HL-60 (cell line): ENCODE data around the gene CMIP.
A peak's percentile ranks its signal among the peaks of the same experiment; 100 is the strongest.

ENCODE experiments used
- DNase-seq, 2 experiments: peaks; one replicate each; pipeline ENCODE4 v3.0.0-alpha.2; 2010 to 2020; ENCODE audit warnings: low read depth in 1 of 2, low spot score in 1 of 2
- H3K27ac ChIP-seq: fragments of 250-450 bp; sonication (Bioruptor Pico); replicated peaks from 2 replicates; pipeline ENCODE4 v1.5.1; 2020; ENCODE audit warnings: mild to moderate bottlenecking, moderate library complexity
- H3K27me3 ChIP-seq: fragments of 250-450 bp; sonication (Bioruptor Pico); 2 replicates; pipeline ENCODE4 v1.5.1; 2021; ENCODE audit warnings: mild to moderate bottlenecking, moderate library complexity; ENCODE audit not compliant: insufficient read depth, poor library complexity, severe bottlenecking
- H3K4me3 ChIP-seq: replicated peaks from 2 replicates; pipeline ENCODE4 v1.5.1; 2011; ENCODE audit warnings: mild to moderate bottlenecking, control low read depth, low read length; ENCODE audit not compliant: insufficient read depth
- CTCF ChIP-seq: IDR thresholded peaks from one replicate; pipeline ENCODE4 v1.5.1; 2011; ENCODE audit warnings: low read length, control low read depth, inconsistent platforms; ENCODE audit not compliant: insufficient read depth
- GABPA ChIP-seq: IDR thresholded peaks from 2 replicates; pipeline ENCODE4 v1.6.1; 2012; ENCODE audit warnings: low read depth
- POLR2AphosphoS5 ChIP-seq: IDR thresholded peaks from 2 replicates; pipeline ENCODE4 v1.6.1; 2012; ENCODE audit warnings: low read depth
- REST ChIP-seq: IDR thresholded peaks from 2 replicates; pipeline ENCODE4 v1.6.1; 2012; ENCODE audit warnings: low read depth; ENCODE audit not compliant: insufficient replicate concordance
- SPI1 ChIP-seq: IDR thresholded peaks from 2 replicates; pipeline ENCODE4 v1.6.1; 2012; ENCODE audit warnings: low read depth, mild to moderate bottlenecking, borderline replicate concordance

Gene CMIP

GRCh38 chr16:81633147-81633619 lies 188.6 kb downstream of the CMIP start:
- Histone ChIP-seq H3K4me3 (no peak overlapping the region), H3K27ac (peak overlapping the region; percentile 65), H3K27me3 (no peaks in the 10 kb centered on the region)
- no peak for DNase-seq
- TF ChIP-seq GABPA (no peak), POLR2AphosphoS5 (no peak), REST (no peak), CTCF (no peak), SPI1 (no peak)

- Histone ChIP-seq H3K27ac (peak overlapping the region; percentile 65), H3K27me3 (no peaks in the 10 kb centered on the region), H3K4me3 (no peak overlapping the region)
- TF ChIP-seq SPI1 = no peak
- no peak for TF ChIP-seq POLR2AphosphoS5
- TF ChIP-seq REST = no peak
- no peak for TF ChIP-seq CTCF
- no peak for TF ChIP-seq GABPA
- no peak for DNase-seq
These were observed 189.2 kb downstream of the CMIP start for GRCh38 chr16:81633680-81634379.

GRCh38 chr16:81634380-81635062 lies 189.9 kb downstream of the CMIP start:
- H3K27me3 ChIP-seq = no peaks in the 10 kb centered on the region
- no peak overlapping the region for H3K27ac ChIP-seq
- no peak overlapping the region for H3K4me3 ChIP-seq
- TF ChIP-seq POLR2AphosphoS5 (no peak), GABPA (no peak), CTCF (no peak), SPI1 (no peak), REST (no peak)
- DNase-seq = no peak
